ENCODE measurements around the gene CCL19.
"Not testable (repeated sequence)": the region's sequence is repeated elsewhere in the genome, so short reads cannot be mapped to it uniquely, and the experiment has no call there.

The CCL19 gene
- 0 reads per million in 3 donors for total RNA-seq

- Histone ChIP-seq H3K27ac (ENCODE audit: insufficient read depth, low read length, poor library complexity, severe bottlenecking) (no peak within 1 kb of the TSS), H3K27me3 (replicated peaks; ENCODE audit: control insufficient read depth, insufficient read depth, low read length, poor library complexity, severe bottlenecking) (no peaks in the 10 kb centered on the region), H3K36me3 (ENCODE audit: control insufficient read depth, insufficient read depth, low read length) (no peaks in the 10 kb centered on the region), H3K4me1 (ENCODE audit: control insufficient read depth, insufficient read depth, low read length, poor library complexity, severe bottlenecking) (no peaks in the 10 kb centered on the region), H3K4me3 (ENCODE audit: insufficient read depth, low read depth, low read length, poor library complexity, severe bottlenecking) (no peak within 1 kb of the TSS), H3K9me3 (ENCODE audit: control insufficient read depth, low read length) (no peaks in the 10 kb centered on the region)
- DNase-seq: no peak
These were observed at the start of gene CCL19 for GRCh38 chr9:34690983-34691935. CCL19 (minus strand) TSS chr9:34691276; CDS start chr9:34691139, 137 bp downstream.

DNA sequence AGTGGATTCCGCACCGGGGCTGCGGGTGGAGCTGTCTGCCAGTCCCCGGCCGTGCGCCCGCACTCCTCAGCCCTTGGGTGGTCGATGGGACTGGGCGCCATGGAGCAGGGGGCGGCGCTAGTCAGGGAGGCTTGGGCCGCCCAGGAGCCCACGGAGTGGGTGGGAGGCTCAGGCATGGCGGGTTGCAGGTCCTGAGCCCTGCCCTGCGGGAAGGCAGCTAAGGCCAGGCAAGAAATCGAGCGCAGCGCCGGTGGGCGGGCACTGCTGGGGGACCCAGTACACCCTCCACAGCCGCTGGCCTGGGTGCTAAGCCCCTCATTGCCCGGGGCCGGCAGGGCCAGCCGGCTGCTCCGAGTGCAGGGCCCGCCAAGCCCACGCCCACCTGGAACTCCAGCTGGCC lies 49.1 kb upstream of the CCL19 start:
- not testable (repeated sequence) for H3K27ac ChIP-seq (ENCODE audit: insufficient read depth, low read length, poor library complexity, severe bottlenecking); DNase-seq; H3K4me1 ChIP-seq (ENCODE audit: control insufficient read depth, insufficient read depth, low read length, poor library complexity, severe bottlenecking); H3K27me3 ChIP-seq (replicated peaks; ENCODE audit: control insufficient read depth, insufficient read depth, low read length, poor library complexity, severe bottlenecking); H3K9me3 ChIP-seq (ENCODE audit: control insufficient read depth, low read length); H3K36me3 ChIP-seq (ENCODE audit: control insufficient read depth, insufficient read depth, low read length); H3K4me3 ChIP-seq (ENCODE audit: insufficient read depth, low read depth, low read length, poor library complexity, severe bottlenecking)

GRCh38 chr9:34737677-34738260 lies 46.7 kb upstream of the CCL19 start:
- DNase-seq: no peak
- H3K9me3 ChIP-seq (ENCODE audit: control insufficient read depth, low read length): no peaks in the 10 kb centered on the region
- H3K4me1 ChIP-seq (ENCODE audit: control insufficient read depth, insufficient read depth, low read length, poor library complexity, severe bottlenecking): no peaks in the 10 kb centered on the region
- H3K27ac ChIP-seq (ENCODE audit: insufficient read depth, low read length, poor library complexity, severe bottlenecking): no peak overlapping the region
- H3K4me3 ChIP-seq (ENCODE audit: insufficient read depth, low read depth, low read length, poor library complexity, severe bottlenecking): no peak overlapping the region
- H3K27me3 ChIP-seq (replicated peaks; ENCODE audit: control insufficient read depth, insufficient read depth, low read length, poor library complexity, severe bottlenecking): peaks cover 4% of the 10 kb centered on the region
- no peaks in the 10 kb centered on the region for H3K36me3 ChIP-seq (ENCODE audit: control insufficient read depth, insufficient read depth, low read length)

DNA sequence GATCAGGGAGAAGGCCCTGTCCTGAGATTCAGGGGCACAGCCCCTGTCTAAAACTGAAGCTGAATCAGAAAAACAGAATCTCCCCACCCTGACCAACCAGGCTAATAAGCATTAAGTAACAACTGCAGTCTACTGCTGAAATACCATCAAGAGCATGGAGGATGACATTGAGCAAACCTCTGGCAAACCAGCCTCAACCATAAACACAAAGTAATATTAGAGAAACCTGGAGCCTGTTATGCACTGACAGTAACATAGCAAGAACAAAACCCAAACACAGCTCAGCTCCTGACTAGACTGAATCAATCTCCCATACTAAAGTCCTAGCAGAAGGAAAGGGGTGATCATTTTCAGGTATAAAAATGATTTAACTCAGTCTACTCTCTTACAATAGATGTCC lies 43.6 kb upstream of the CCL19 start:
- Histone ChIP-seq H3K9me3 (ENCODE audit: control insufficient read depth, low read length) (no peaks in the 10 kb centered on the region), H3K27me3 (replicated peaks; ENCODE audit: control insufficient read depth, insufficient read depth, low read length, poor library complexity, severe bottlenecking) (peaks cover 4% of the 10 kb centered on the region)

DNA sequence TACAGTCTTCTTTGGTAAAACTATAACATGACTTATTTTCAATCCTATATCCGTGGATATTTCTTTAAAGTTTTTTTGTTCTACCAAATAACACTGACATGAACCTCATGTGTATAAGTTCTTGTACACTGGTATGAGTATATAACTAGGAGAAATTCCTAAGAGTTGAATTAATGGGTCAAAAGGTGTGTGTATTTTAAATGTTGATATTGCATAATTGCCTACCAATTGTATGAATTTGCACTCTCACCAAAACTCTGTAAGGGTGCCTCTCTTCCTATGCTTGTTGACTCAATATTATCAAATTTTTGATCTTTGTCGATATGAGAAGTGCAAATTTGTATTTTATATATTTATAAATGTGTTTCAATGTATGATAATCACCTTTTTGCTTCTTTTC lies 41.8 kb upstream of the CCL19 start:
- Histone ChIP-seq H3K9me3 (ENCODE audit: control insufficient read depth, low read length) (no peaks in the 10 kb centered on the region), H3K4me3 (ENCODE audit: insufficient read depth, low read depth, low read length, poor library complexity, severe bottlenecking) (no peak overlapping the region), H3K27me3 (replicated peaks; ENCODE audit: control insufficient read depth, insufficient read depth, low read length, poor library complexity, severe bottlenecking) (peaks cover 4% of the 10 kb centered on the region), H3K36me3 (ENCODE audit: control insufficient read depth, insufficient read depth, low read length) (no peaks in the 10 kb centered on the region), H3K4me1 (ENCODE audit: control insufficient read depth, insufficient read depth, low read length, poor library complexity, severe bottlenecking) (no peaks in the 10 kb centered on the region), H3K27ac (ENCODE audit: insufficient read depth, low read length, poor library complexity, severe bottlenecking) (no peak overlapping the region)
- no peak for DNase-seq

More for the DNA sequence above, 43.6 kb upstream of the CCL19 start:
- Histone ChIP-seq H3K27ac (ENCODE audit: insufficient read depth, low read length, poor library complexity, severe bottlenecking) (no peak overlapping the region), H3K4me1 (ENCODE audit: control insufficient read depth, insufficient read depth, low read length, poor library complexity, severe bottlenecking) (no peaks in the 10 kb centered on the region), H3K4me3 (ENCODE audit: insufficient read depth, low read depth, low read length, poor library complexity, severe bottlenecking) (no peak overlapping the region), H3K36me3 (ENCODE audit: control insufficient read depth, insufficient read depth, low read length) (no peaks in the 10 kb centered on the region)
- DNase-seq: no peak

- H3K36me3 ChIP-seq (ENCODE audit: control insufficient read depth, insufficient read depth, low read length): no peaks in the 10 kb centered on the region
- no peak overlapping the region for H3K27ac ChIP-seq (ENCODE audit: insufficient read depth, low read length, poor library complexity, severe bottlenecking)
- no peaks in the 10 kb centered on the region for H3K9me3 ChIP-seq (ENCODE audit: control insufficient read depth, low read length)
- H3K4me3 ChIP-seq (ENCODE audit: insufficient read depth, low read depth, low read length, poor library complexity, severe bottlenecking): no peak overlapping the region
- H3K27me3 ChIP-seq (replicated peaks; ENCODE audit: control insufficient read depth, insufficient read depth, low read length, poor library complexity, severe bottlenecking): peaks cover 4% of the 10 kb centered on the region
- no peak for DNase-seq
- no peaks in the 10 kb centered on the region for H3K4me1 ChIP-seq (ENCODE audit: control insufficient read depth, insufficient read depth, low read length, poor library complexity, severe bottlenecking)
These were observed 41.4 kb upstream of the CCL19 start for GRCh38 chr9:34732478-34732877.

DNA sequence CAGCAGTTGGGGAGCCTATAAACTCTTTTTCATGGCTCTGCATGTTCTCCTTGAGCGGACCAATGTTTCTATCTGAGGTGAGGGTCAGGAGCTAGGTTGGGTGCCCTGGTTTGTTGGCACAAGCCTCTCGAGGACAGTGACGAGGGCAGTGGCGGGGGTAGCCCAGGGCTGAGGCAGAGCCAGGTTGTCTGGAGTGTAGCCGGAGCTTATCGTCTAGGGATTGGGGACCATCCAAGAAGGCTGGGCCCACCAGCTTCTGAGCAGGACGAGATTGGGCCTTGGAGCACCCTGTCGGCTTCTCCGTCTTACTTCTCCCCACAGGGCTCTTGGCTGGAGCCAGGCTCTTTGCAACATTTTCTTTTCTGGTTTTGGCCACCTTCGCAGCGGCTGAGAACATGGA lies 32.1 kb upstream of the CCL19 start:
- H3K27me3 ChIP-seq (replicated peaks; ENCODE audit: control insufficient read depth, insufficient read depth, low read length, poor library complexity, severe bottlenecking): no peaks in the 10 kb centered on the region
- H3K4me1 ChIP-seq (ENCODE audit: control insufficient read depth, insufficient read depth, low read length, poor library complexity, severe bottlenecking): no peaks in the 10 kb centered on the region
- H3K9me3 ChIP-seq (ENCODE audit: control insufficient read depth, low read length): no peaks in the 10 kb centered on the region
- no peak overlapping the region for H3K4me3 ChIP-seq (ENCODE audit: insufficient read depth, low read depth, low read length, poor library complexity, severe bottlenecking)
- H3K36me3 ChIP-seq (ENCODE audit: control insufficient read depth, insufficient read depth, low read length): no peaks in the 10 kb centered on the region
- no peak overlapping the region for H3K27ac ChIP-seq (ENCODE audit: insufficient read depth, low read length, poor library complexity, severe bottlenecking)
- DNase-seq: no peak

DNA sequence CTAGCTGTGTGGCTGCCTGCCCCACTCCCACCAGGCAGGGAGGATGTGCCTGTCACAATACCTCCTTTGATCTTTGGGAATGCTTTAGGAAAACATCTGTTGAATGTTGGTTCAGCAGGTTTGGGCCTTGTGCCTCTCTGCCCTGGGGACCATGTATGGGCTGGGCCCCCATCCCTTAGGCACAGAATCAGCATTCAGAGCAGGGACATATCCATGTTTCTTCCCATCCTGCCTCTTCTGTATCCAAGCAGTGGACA lies 28.6 kb upstream of the CCL19 start:
- H3K9me3 ChIP-seq (ENCODE audit: control insufficient read depth, low read length); DNase-seq; H3K27me3 ChIP-seq (replicated peaks; ENCODE audit: control insufficient read depth, insufficient read depth, low read length, poor library complexity, severe bottlenecking); H3K4me3 ChIP-seq (ENCODE audit: insufficient read depth, low read depth, low read length, poor library complexity, severe bottlenecking); H3K36me3 ChIP-seq (ENCODE audit: control insufficient read depth, insufficient read depth, low read length); H3K27ac ChIP-seq (ENCODE audit: insufficient read depth, low read length, poor library complexity, severe bottlenecking); H3K4me1 ChIP-seq (ENCODE audit: control insufficient read depth, insufficient read depth, low read length, poor library complexity, severe bottlenecking): not testable (repeated sequence)

GRCh38 chr9:34719021-34719768 lies 28.1 kb upstream of the CCL19 start:
- no peak for DNase-seq
- H3K27me3 ChIP-seq (replicated peaks; ENCODE audit: control insufficient read depth, insufficient read depth, low read length, poor library complexity, severe bottlenecking): peaks cover under 1% of the 10 kb centered on the region

More at GRCh38 chr9:34719021-34719768, 28.1 kb upstream of the CCL19 start:
- Histone ChIP-seq H3K36me3 (ENCODE audit: control insufficient read depth, insufficient read depth, low read length) (no peaks in the 10 kb centered on the region), H3K4me1 (ENCODE audit: control insufficient read depth, insufficient read depth, low read length, poor library complexity, severe bottlenecking) (no peaks in the 10 kb centered on the region), H3K9me3 (ENCODE audit: control insufficient read depth, low read length) (no peaks in the 10 kb centered on the region), H3K27ac (ENCODE audit: insufficient read depth, low read length, poor library complexity, severe bottlenecking) (no peak overlapping the region), H3K4me3 (ENCODE audit: insufficient read depth, low read depth, low read length, poor library complexity, severe bottlenecking) (no peak overlapping the region)

Measured in effector memory CD4-positive, alpha-beta T cell (primary cell).